G401.6 (cell line): ENCODE data around the gene LAMTOR5.

Source experiments
- FAIRE-seq: peaks from 2 replicates; lab custom pipeline; 2012; peaks lifted over from hg19 to GRCh38; lab: Jason Lieb, UNC

LAMTOR5 gene

DNA sequence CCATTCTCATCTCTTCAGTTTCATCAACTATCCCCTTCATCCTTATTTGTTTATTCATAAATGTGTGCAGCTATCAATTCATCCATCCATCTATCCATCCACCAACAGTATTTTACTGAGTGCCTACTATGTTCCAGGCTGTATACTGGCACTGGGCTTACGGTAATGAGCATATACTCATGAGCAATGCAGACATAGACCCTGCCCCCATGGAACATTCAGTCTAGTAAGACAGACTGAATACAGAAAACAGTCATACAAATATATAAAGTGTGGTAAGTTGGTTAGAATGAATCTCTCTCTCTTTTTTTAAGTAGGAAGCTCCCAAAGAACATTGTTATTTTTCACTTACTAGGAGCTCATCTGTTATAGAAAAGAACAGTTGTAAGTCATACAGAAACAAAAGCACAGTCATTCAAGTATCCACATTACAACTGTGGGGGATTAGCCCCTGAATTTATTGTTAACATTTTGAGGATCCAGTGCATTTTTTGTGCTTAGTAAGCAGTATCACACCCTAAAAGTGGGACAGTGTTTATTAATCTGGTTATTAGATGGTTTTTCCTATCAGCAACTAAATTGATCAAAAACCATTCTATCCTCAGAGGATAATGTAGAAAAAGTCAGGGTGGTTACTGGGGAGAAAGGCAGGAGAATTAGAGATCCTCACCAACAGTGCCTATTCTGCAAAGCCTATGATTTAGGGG, 20.3 kb downstream of the LAMTOR5 start:
- no peak for FAIRE-seq

GRCh38 chr1:110385369-110385768, 22.1 kb downstream of the LAMTOR5 start:
- FAIRE-seq, result no peak

- no peak for FAIRE-seq
These were observed 22.7 kb downstream of the LAMTOR5 start for GRCh38 chr1:110384581-110385321.

- no peak for FAIRE-seq
These were observed 24.1 kb downstream of the LAMTOR5 start for GRCh38 chr1:110383251-110383990.

GRCh38 chr1:110380672-110381283, 26.7 kb downstream of the LAMTOR5 start:
- FAIRE-seq, result no peak

DNA sequence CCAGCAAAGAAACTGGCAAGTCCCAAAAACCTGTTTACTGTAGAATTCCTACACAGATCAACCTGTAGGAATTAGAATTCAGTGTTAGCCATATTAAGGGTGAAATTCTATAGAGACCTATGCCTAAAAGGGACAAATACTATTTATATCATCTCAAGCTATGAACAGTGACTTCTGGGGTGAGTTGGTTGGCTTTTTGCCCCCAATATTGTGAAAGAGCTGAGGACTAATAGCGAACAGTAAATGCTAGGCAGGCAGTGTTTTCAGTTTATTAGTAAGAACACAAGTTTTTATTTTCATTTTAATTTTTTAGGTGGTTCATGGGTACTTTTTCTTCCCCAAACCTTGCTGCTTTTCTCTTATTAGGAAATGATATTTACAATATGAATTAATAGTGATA, 32.0 kb downstream of the LAMTOR5 start:
- no peak for FAIRE-seq

DNA sequence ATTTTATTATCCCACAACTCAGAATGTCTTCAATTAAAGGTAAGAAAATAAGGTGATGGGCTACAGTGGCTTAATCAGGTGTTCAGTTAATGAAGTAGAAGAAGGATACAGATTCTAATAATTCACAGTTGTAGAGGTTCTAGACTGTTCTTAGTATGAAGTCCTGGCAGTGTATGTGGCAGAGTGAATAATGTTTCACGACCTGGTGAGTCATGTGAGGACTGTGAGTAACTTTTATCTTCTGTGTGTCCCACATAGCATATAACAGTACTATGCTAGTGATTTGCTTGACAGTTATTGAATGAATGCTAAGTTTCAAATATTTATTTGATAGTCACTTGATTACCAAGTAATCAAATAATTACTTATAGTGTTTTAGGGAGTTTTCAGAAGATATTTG, 36.7 kb downstream of the LAMTOR5 start:
- no peak for FAIRE-seq

DNA sequence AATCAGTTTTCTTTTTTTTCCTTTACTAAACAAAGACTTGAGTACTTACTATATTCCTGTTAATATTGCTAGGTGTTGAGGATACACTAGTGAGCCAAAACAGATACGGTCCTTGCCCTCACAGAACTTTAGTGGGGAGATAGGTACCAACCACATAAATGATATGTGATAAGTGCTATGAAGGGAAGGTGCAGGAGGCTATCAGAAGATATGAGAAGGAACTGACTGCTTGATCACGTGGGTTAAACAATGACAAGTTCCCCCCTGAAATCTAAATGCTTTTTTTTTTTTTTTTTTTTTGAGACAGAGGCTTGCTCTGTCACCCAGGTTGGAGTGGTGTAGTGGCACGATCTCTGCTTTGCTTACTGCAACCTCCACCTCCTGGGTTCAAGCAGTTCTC, 43.3 kb downstream of the LAMTOR5 start:
- no peak for FAIRE-seq

- no peak for FAIRE-seq
These were observed 45.6 kb downstream of the LAMTOR5 start for GRCh38 chr1:110361856-110362255.

- FAIRE-seq, result no peak
These were observed 47.1 kb downstream of the LAMTOR5 start for GRCh38 chr1:110360431-110360830.

- FAIRE-seq, result no peak
These were observed 51.1 kb downstream of the LAMTOR5 start for GRCh38 chr1:110356379-110356778.

DNA sequence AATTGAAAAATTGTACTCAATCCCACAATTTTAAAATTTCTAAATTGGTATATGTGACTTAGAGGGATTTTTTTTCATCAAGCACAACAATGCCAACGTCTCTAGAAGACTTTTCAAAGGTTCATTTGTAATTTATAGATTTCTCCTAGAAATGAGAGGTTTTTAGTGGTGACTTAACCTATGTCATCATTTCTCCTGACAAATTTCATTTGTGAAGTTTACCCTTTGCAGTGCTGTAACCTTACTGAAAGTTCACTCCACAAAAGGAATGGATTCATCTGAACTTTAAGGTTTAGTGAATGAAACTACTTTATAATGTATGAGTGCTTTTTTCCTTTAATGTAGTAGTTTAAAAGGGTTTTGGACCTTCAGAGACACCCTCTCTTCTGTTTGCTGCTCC, 52.2 kb downstream of the LAMTOR5 start:
- peak; percentile 37 for FAIRE-seq
